HG02973 (cell line): ENCODE data around the gene DPEP1.
"Not testable (repeated sequence)": the region's sequence is repeated elsewhere in the genome, so short reads cannot be mapped to it uniquely, and the experiment has no call there.

ENCODE experiments used
- ATAC-seq: cut with Tn5 transposase; IDR thresholded peaks from one replicate; pipeline ENCODE4 v1.9.1; 2021; ENCODE audit warnings: moderate library complexity; ENCODE audit not compliant: unreplicated experiment

Gene DPEP1

DNA sequence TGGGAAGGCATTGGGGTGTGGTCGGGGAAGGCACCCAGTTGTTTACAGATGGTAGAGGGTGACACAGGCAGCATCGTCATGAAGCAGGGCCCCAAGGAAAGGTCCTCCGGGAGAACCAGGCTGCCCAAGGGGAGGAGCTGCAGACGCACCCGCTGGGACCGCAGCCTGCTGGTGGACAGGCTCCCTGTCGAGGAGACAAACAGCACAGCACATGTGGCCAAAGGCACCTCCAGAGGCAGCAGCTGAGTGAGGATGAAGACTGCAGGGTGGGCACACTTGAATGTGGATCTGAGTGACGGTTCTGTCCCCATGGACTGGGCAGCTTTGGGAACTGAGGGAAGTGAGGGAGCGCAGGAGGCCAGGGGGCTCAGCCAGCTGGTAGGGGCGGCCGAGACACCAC, 31.7 kb downstream of the DPEP1 start:
- no peak for ATAC-seq

DNA sequence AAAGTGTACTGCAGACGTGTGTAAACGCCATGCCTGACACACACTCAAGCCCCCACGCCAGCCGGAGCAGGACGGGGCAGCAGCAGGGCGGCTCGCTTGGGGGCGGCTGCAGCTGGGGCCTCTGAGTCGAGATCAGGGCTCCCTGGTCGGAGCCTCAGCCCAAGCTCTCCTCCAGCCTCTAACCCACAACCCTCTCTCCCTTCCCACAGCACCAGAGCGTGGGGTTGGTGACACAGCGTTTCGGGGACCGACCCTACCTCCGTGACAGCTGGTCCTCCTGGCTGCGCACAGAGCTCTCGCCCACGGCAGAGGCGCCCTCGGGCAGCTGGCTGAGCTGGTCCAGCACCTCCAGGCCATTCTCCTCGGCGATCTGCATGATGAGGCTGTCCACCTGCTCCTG, 32.8 kb downstream of the DPEP1 start:
- ATAC-seq = no peak

DNA sequence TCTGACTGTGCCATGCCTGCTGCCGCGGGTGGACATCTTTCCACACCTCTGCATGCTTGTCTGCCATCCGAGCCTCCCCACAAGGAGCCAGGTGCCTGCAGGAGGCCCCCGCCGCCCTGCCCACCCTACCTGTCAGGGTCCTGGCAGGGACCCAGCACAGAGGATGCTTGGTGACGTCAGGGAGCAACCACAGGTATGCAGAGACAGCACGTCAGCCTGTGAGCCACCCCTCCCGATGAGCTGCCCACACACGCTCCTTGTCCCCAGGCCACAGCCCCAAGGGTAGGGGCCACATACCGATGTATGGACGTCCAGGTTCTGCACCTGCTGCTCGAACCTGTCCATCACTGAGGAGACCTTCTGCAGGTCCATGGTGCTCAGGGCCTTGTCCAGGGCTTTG, 33.5 kb downstream of the DPEP1 start:
- ATAC-seq = no peak

DNA sequence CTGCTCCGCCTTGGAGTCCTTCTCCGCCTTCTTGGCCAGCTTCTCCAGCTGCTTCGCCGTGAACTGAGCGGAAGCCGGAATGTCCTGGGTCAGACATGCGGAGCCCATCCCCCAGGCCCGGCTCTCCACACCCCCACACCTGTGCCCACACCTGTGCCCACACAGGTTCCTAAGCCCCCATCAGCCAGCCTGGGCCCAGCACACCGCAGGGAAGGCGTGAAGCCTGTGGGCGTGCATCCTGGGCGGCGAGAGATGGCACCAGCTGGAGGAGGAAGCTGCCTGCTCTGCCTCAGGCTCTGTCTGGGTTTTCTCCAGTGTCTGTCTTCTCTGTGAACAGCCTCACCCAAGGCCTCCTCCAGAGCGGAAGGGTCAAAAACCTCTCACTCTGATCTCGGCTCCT, 38.1 kb downstream of the DPEP1 start:
- ATAC-seq = no peak

DNA sequence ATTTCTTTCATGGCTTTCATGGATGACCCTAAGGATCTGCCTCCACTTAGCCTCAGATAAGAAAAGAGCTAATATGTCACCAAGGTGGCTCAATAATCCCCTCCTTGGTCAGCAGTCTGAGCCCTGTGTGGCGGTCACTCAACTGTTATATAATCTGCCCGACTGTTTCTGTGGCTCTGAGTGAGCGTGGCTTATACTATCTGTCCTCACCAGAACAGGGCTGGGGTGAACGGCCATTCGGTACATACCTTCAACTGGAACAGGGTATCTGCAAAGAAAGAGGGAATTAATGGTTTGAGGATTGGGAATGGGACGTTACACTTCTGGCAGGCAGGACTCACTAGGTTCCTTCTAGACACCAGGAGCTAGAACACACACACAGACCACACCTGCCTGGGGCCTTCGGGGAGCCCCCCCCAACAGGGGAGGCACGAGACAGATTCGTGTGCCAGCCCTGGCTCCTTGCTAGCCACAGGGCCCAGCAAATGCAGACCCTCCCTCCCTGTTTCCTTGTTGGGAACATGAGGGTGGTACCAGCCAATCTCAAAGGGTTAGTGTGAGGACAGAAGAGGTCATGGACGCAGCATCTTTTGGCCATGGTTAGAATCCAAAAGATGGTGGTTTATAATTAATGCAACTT, 40.3 kb downstream of the DPEP1 start:
- ATAC-seq = no peak

DNA sequence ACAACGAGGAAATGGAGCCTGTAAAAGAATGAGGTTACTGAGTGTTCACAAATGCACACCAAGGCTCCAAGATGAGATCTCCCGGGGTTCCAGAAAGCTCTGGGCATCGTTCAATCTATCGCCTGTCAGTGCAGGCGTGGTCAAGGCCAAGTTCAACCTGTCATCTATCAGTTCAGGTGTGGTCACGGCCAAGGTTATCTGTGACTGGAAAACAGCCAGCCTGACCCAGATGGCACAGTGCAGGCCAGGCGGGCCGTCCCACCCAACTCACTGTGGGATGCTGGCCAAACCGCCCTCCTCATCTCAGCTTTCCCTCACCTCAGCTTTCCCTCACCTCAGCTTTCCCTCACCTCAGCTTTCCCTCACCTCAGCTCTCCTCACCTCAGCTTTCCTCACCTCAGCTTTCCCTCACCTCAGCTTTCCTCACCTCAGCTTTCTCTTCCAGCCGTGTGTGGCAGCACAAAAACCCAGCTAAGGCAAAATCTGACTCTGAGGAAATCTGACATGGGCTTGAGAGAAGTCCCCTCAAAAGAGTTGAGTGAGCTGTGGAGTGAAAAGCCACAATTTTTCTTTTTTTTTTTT, 41.7 kb downstream of the DPEP1 start:
- no peak for ATAC-seq

DNA sequence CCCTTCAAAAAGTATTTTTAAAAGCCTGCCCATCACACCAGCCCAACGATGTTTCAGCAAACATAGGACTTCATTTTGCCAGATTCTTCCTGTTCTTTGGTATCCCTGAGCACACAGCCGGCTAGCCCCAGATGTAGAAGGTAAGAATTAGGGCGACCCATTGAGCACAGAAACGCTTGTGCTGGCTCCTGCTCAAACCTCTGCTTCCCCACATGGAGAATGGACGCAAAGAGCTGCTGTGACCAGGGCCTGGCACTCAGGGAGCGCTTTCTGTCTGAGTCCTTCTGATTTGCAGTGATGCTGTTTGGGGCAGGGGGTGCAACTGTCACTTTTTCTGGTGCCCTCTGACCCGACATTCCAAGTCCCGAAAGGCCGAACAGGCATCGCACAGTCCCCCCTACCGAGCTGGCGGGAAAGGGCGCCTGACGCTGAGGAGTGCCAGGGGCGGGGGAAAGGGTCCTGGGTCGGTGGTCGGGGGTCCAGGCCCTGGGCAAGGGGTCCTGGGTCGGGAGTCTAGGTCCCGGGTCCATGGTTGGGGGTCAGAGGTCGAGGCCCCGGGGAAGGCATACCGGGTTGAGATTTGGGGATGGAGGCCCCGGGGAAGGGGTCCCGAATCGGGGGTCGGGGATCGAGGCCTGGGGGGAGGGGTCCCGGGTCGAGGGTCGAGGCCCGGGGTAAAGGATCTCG, 43.1 kb downstream of the DPEP1 start:
- no peak for ATAC-seq

DNA sequence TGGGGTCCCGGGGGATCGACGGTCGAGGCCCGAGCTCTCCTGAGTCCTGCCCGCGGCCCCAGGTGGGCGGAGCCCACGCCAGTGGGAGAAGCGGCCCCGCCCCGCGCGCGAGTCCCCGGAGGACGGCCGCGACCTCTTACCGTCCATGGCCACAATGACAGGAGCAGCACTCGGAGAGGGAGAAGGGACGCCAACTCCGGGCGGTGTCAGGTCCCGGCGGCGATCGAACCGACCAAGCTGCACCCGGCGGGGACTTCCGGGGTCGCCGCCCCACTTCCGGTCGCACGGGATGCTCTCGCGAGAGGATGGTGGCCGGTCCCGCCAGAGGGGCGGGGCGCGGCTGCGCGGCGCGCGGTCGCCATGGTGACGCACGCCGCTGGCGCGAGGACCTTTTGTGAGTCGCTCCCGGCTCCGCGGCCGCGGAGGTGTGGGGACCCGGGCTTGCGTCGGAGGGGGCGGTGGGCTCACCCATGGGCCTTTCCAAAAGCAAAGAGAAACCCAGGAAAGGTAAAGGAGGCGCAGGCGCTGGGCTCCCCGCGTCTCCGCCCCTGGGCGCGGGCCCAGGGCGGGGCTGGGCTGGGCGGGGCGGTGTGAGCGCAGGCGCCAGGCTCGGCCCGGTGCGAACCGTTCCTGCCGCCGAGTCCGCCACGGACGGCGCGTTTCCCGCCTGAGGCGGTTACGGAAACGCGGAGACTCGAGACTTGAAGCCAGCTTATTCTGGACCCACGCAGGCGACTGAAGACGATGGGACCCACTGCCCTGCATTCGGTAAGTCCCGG, 44.2 kb downstream of the DPEP1 start, which contains the start of the genes CHMP1A and SPATA33:
Gene CHMP1A, minus strand, starts transcription at position 267 of the 779 bp plus-strand sequence. Its CDS starts 120 bp downstream, at position 147.
Gene SPATA33, plus strand, starts transcription at position 395 of the 779 bp plus-strand sequence. Its CDS starts 76 bp downstream, at position 471.
- ATAC-seq = peak; percentile 79

DNA sequence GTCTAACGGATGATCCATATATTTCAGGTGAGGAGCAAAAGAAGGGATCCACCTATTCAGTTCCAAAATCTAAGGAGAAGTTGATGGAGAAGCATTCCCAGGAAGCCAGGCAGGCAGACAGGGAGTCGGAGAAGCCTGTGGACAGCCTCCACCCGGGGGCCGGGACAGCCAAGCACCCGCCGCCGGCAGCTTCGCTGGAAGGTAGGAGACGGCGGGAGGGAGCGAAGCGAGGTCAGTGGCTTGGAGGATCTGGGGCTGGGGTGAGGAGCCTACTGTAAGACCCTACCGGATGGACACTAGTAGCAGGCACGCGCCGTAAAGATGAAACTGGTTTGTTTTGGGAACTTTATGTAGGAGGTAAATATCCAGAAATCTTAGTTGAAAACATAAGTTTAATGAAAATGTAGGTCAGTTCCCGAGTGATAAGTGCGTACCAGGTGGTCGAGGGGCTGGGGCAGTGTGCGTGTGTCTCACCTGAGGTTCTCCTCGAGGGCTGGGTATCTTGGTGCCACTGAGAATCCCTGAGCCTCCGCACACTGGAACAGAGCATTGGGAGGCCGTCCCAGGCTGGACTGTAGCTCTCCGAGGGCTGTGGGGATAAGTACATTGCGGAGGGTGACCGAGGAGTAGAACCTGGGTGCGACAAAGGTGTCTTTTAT, 44.9 kb downstream of the DPEP1 start:
- ATAC-seq = no peak

DNA sequence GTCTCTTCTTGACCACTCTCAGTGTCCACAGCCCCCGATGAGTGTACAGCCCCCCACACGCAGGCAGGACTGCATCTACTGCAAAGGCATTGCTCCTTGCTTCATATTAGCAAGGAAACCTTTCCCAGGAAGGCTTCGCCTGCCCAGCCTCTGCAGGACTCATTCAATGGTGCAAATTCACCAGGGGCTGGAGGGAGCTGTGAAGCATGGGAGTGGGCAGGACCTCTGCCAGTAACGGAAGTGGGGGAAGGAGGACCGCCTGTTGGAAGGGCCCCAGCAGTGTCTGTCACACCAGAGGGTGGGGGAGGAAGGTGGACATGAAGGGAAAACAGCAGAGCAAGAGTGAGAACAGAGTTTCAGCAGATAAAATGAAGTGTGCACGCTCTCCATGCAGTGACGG, 46.7 kb downstream of the DPEP1 start:
- ATAC-seq = no peak

DNA sequence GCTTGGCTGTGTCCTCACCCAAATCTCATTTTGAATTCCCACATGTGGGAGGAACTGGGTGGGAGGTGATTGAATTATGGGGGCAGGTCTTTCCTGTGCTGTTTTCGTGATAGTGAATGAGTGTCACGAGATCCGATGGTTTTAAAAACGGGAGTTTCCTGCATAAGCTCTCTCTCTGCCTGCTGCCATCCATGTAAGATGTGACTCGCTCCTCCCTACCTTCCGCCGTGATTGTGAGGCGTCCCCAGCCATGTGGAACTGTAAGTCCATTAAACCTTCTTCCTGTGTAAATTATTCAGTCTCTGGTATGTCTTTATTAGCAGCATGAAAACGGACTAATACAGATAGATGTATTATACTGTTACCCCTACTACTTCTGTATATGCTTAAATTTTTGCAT, 47.8 kb downstream of the DPEP1 start:
- ATAC-seq = no peak

DNA sequence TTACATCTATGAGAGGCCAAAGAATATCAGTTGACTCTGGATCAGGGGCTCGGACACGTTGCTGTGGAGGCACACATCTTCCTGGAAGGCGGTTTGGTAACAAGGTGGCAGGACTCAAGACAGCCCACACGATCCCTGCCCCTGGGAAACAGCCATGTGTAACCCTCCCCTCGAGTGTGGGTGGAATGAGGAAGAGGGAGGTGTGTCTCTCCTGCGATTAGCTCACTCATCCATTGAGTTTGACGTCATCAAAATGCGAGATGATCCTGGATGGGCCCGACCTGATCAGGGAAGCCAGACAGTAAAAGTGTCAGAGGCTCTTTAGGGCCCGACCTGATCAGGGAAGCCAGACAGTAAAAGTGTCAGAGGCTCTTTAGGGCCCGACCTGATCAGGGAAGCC, 50.8 kb downstream of the DPEP1 start:
- ATAC-seq = not testable (repeated sequence)

DNA sequence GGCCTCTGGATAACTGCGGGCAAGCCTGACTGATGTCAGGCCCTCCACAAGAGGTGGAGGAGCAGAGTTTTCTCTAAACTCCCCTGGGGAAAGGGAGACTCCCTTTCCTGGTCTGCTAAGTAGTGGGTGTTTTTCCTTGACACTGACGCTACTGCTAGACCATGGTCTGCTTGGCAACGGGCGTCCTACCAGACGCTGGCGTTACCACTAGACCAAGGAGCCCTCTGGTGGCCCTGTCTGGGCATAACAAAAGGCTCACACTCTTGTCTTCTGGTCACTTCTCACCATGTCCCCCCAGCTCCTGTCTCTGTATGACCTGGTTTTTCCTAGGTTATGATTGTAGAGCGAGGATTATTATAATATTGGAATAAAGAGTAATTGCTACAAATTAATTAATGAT, 53.6 kb downstream of the DPEP1 start:
- ATAC-seq = not testable (repeated sequence)

DNA sequence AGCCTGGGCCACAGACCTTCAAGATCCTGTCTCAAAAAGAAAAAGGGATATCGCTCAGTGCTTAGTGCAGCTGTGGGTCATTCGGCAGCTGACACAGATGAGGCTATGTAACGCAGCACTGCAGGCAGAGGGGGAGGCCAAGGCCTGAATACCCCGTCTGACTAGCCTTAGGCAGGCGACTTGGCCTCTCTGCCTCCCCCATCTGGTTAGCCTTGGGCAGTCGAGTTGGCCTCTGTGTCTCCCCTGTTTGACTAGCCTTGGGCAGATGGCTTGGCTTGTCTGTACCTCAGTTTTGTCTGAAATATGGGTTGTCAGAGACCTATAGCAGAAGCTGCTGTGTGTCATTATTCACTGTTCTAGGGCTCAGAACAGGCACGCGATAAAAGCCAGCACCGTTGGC, 54.2 kb downstream of the DPEP1 start:
- ATAC-seq = no peak

DNA sequence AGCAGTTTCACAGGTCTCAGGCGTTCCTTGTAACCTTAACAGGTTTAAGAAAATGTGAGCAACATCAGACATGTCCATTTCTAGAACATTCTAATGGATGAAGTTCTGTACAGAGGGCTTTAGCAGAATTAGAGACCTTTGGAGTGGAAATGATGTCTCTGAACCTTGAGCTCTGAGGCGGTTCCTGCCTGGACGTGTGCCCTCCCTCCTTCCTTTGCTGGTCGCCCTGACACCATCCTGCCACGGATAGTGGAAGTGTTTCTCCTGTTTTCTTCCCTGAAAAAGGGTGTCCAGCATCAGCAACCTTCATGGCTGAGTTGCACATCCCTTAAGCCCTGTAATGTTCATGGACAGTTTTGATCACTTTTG, 55.3 kb downstream of the DPEP1 start:
- ATAC-seq = no peak

DNA sequence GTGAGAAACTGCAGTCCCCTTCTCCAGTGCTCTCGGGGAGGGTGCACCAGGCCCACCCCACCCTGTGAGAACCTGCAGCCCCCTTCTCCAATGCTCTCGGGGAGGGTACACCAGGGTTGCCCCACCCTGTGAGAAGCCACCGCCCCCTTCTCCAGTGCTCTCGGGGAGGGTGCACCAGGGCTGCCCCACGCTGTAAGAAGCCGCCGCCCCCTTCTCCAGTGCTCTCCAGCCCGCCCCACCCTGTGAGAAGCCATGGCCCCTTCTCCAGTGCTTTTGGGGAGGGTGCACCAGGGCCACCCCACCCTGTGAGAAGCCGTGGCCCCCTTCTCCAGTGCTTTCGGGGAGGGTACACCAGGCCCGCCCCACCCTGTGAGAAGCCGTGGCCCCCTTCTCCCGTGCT, 56.3 kb downstream of the DPEP1 start:
- no peak for ATAC-seq

DNA sequence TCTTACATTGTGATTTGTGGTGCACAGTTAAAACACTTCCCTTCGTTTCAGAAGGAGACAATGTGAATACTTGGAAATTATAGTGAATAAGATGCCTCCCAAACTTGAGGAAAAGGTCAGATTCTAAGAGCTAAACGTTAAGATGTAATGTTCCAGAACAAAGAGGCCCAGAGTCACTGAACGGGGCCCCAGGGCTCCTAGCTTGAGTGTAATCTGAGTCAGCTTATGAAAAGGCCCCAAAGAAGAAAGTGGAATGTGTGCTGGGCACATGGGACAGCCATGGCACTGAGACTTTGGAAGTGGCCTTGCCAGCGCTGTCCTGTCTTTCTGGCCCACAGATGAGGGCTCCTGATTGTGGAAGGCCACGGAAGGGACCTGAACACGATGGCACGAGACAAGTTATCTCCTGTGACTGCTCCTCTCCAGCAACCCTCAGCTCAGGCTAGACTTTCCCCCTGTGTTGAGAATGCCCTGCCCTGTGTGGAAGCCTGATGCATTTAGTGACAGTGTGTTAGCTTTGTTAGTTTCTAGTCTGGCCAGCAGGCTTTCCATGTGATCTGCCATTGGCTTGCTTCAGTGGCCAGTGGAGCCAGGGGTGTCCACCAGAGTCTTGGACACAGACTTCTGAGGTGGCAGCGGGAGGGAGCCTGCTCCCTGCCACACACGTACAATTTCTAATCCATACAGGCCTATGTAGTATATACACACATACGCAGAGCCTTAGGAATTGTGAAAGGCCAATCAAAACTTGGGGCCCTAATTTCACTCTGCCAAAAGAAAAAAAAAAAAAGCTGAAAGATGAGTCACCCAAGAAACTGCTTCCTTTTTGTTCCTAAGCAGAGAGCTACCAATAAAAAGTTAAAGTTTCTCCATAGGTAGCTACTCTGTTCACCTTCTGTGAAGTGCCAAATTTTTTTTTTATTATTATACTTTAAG, 57.3 kb downstream of the DPEP1 start:
- no peak for ATAC-seq

DNA sequence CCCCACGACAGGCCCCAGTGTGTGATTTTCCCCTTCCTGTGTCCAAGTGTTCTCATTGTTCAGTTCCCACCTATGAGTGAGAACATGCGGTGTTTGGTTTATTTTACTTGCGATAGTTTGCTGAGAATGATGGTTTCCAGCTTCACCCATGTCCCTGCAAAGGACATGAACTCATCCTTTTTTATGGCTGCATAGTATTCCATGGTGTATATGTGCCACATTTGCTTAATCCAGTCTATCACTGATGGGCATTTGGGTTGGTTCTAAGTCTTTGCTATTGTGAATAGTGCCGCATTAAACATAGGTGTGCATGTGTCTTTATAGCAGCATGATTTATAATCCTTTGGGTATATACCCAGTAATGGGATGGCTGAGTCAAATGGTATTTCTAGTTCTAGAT, 58.1 kb downstream of the DPEP1 start:
- not testable (repeated sequence) for ATAC-seq

DNA sequence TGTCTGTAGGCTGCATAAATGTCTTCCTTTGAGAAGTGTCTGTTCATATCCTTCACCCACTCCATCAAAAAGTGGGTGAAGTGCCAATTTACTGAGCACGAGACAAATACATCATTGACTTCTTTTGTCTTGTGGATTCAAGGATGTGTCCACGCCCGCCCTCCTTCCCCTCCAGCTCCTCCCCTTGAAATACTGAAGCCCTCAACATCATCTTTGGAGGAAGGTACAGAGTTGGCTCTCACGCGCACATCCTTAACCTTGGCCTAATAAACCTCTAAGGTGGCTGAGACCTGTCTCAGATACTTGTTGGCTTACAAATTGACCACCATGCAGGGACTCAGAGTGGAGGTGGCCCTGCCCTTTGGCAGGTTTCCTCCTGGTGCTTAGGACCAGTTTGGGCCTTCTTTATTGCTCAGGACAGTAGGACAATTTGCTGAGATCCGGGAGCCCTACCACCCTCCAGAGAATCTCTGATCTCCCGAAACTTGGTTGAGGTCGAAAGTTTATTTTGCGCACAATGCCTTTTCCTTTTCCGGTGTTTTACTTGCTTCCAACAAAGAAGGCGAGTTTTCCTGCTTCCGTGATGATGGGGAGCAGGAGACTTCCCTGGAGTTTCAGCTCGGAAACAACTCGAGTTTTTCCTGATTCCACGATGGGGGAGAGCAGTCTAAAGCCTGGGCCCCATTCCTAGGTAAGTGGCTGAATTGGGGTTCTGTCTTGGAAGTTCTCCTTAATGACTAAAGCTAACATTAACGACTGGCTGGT, 58.9 kb downstream of the DPEP1 start:
- ATAC-seq = no peak
